ENCODE measurements around the gene THAP11. TPM values are rescaled to one million over a fixed set of nuclear protein-coding genes. Genes with fewer than 3 reads are reported as not detected.

Gene THAP11
- total and polyA plus RNA-seq, 2 of the 13 experiments (the other 11 are each of a cell fraction or from before 2014, with no cell fraction given), result 44.2 to 53.4 TPM

DNA sequence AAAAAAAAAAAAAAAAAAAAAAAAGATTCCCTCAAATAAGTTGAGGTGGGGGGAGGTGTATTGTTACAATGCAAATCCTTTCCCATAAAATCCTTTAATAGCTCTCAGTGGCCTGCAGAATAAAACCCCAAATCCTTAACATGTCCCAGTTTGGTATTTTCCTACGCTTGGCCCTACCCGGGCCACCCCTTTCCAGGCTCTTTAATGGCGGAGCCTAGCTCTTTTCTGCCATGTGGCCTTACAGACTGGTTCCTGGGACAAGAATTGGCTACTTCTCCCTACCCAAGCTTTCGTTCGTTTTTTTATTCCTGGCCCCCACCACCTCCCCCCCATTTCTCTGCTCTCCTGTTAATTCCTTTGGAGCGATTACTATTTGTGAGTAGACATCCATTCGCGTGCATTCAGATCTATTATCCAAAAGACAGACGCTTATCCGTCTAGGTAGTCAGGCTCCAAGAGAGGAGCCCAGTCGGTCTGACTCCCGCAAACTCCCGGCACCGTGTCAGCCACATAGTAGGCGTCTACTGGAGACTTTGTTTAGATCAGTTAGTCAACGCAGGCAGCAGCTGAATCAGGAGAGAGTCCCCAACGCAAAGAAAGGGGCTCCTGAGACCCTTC is 813 bp upstream of the THAP11 start:
- ChIA-PET POLR2A (interaction anchor here (0.8 kb wide), 1 partner anchor 181 kb away, joined by 3 read pairs; the partner anchor contains the start of gene ACD), CTCF (ENCODE audit: low intra/inter-chr PET ratio, low total read pairs) (interaction anchor here (1.0 to 2.6 kb wide), 5 partner anchors 24 to 173 kb away, joined by 3 to 28 read pairs (median 3); no protein-coding TSS in a partner anchor)
- peak overlapping the region; percentile 88 for H2AFZ ChIP-seq (ENCODE audit: low read length)
- peak overlapping the region; percentile 92 for H3K27ac ChIP-seq (ENCODE audit: extremely low read length, insufficient read depth, low read length)
- BruUV-seq (replicated peaks), result TSS peak; percentile 46
- no peak for DNase-seq (ENCODE audit: low spot score)
- H3K79me2 ChIP-seq (ENCODE audit: insufficient read depth, low read length), result peaks cover 33% of the 10 kb centered on the region
- in situ Hi-C loops (cut with HindIII; ENCODE audit: extremely low pct_ligation_motif_present, low pct_unique_long_range_greater_than_20kb) (no loop called here), intact Hi-C loops (cut with micrococcal nuclease; ENCODE audit: unreplicated experiment) (no loop called here)
- no peak for FAIRE-seq
- no peaks in the 10 kb centered on the region for H3K9me3 ChIP-seq (ENCODE audit: low read length)
- peak overlapping the region; percentile 93 for H3K9ac ChIP-seq (ENCODE audit: insufficient read depth, low read depth, low read length)
- no peaks in the 10 kb centered on the region for H3K36me3 ChIP-seq (replicated peaks in 1 of 2; ENCODE audit: control insufficient read depth in 1 of 2, insufficient read depth in 2 of 2, low read length in 2 of 2)
- peaks cover 53% of the 10 kb centered on the region for H3K4me1 ChIP-seq (ENCODE audit: insufficient read depth, low read length)
- 34% methylated on average over 17 of the region's 17 CpGs for WGBS (ENCODE audit: low lambda C conversion rate)
- H4K20me1 ChIP-seq (ENCODE audit: insufficient read depth, low read length), result peaks cover 16% of the 10 kb centered on the region
- H3K4me3 ChIP-seq (replicated peaks in 1 of 3; ENCODE audit: insufficient read depth in 1 of 3, low read depth in 2 of 3, low read length in 3 of 3), result peak overlapping the region; percentile 80 to 97 (median 92)
- H3K4me2 ChIP-seq (ENCODE audit: low read depth, low read length), result peak overlapping the region; percentile 89
- H3K27me3 ChIP-seq (ENCODE audit: control insufficient read depth in 1 of 2, insufficient read depth in 2 of 2, low read length in 2 of 2), result no peaks in the 10 kb centered on the region; a peak in 1 of 5 replicates
- peak; percentile 2 for ATAC-seq
- TF ChIP-seq CHCHD3 (CRISPR knock-in tag; IDR thresholded peaks at IDR 0.05) (no peak), REST (IDR thresholded peaks at IDR 0.05; ENCODE audit: borderline replicate concordance in 1 of 2, low read depth in 1 of 2, low read length in 2 of 2) (0 out of 4 replicates have a peak, but pooled peaks of 1 of the 2 experiments have one; percentile 32), ZNF567 (CRISPR knock-in tag; IDR thresholded peaks at IDR 0.05; ENCODE audit: borderline replicate concordance) (no peak), JDP2 (CRISPR knock-in tag; IDR thresholded peaks at IDR 0.05; ENCODE audit: borderline replicate concordance) (no peak), ZNF605 (CRISPR knock-in tag; IDR thresholded peaks at IDR 0.05) (peak; percentile 78; the same call in 1 of the 2 replicates), ZNF569 (CRISPR knock-in tag; IDR thresholded peaks at IDR 0.05; ENCODE audit: borderline replicate concordance) (0 out of 2 replicates have a peak, but pooled peaks have one; percentile 29), CHD4 (IDR thresholded peaks at IDR 0.05; ENCODE audit: borderline replicate concordance, low read length) (no peak), ZEB1 (IDR thresholded peaks at IDR 0.05; ENCODE audit: insufficient replicate concordance, low read depth) (peak; percentile 76), HDAC1 (CRISPR knock-in tag; IDR thresholded peaks at IDR 0.05) (no peak), ZBTB38 (CRISPR knock-in tag; IDR thresholded peaks at IDR 0.05) (no peak), SRY (CRISPR knock-in tag; IDR thresholded peaks at IDR 0.05) (no peak), SIN3A (IDR thresholded peaks at IDR 0.05; ENCODE audit: borderline replicate concordance, low read depth, low read length) (no peak), TRIM24 (CRISPR knock-in tag; IDR thresholded peaks at IDR 0.05) (0 out of 2 replicates have a peak, but pooled peaks have one; percentile 35)
- TF ChIP-seq, protein P1, sequence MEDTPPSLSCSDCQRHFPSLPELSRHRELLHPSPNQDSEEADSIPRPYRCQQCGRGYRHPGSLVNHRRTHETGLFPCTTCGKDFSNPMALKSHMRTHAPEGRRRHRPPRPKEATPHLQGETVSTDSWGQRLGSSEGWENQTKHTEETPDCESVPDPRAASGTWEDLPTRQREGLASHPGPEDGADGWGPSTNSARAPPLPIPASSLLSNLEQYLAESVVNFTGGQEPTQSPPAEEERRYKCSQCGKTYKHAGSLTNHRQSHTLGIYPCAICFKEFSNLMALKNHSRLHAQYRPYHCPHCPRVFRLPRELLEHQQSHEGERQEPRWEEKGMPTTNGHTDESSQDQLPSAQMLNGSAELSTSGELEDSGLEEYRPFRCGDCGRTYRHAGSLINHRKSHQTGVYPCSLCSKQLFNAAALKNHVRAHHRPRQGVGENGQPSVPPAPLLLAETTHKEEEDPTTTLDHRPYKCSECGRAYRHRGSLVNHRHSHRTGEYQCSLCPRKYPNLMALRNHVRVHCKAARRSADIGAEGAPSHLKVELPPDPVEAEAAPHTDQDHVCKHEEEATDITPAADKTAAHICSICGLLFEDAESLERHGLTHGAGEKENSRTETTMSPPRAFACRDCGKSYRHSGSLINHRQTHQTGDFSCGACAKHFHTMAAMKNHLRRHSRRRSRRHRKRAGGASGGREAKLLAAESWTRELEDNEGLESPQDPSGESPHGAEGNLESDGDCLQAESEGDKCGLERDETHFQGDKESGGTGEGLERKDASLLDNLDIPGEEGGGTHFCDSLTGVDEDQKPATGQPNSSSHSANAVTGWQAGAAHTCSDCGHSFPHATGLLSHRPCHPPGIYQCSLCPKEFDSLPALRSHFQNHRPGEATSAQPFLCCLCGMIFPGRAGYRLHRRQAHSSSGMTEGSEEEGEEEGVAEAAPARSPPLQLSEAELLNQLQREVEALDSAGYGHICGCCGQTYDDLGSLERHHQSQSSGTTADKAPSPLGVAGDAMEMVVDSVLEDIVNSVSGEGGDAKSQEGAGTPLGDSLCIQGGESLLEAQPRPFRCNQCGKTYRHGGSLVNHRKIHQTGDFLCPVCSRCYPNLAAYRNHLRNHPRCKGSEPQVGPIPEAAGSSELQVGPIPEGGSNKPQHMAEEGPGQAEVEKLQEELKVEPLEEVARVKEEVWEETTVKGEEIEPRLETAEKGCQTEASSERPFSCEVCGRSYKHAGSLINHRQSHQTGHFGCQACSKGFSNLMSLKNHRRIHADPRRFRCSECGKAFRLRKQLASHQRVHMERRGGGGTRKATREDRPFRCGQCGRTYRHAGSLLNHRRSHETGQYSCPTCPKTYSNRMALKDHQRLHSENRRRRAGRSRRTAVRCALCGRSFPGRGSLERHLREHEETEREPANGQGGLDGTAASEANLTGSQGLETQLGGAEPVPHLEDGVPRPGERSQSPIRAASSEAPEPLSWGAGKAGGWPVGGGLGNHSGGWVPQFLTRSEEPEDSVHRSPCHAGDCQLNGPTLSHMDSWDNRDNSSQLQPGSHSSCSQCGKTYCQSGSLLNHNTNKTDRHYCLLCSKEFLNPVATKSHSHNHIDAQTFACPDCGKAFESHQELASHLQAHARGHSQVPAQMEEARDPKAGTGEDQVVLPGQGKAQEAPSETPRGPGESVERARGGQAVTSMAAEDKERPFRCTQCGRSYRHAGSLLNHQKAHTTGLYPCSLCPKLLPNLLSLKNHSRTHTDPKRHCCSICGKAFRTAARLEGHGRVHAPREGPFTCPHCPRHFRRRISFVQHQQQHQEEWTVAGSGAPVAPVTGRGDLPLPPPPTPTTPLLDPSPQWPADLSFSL (CRISPR knock-in tag; IDR thresholded peaks at IDR 0.05), result 0 out of 2 replicates have a peak, but pooled peaks have one; percentile 19

Data from HepG2 (cell line).